GM19240 (cell line): Measurements from ENCODE around the gene RER1.

Source experiments
- DNase-seq: peaks from one replicate; pipeline ENCODE4 v3.0.0; 2011; ENCODE audit warnings: low spot score; ENCODE audit not compliant: insufficient read length

RER1 gene

GRCh38 chr1:2389644-2390043 lies 2.0 kb upstream of the RER1 start:
- DNase-seq, result no peak

DNA sequence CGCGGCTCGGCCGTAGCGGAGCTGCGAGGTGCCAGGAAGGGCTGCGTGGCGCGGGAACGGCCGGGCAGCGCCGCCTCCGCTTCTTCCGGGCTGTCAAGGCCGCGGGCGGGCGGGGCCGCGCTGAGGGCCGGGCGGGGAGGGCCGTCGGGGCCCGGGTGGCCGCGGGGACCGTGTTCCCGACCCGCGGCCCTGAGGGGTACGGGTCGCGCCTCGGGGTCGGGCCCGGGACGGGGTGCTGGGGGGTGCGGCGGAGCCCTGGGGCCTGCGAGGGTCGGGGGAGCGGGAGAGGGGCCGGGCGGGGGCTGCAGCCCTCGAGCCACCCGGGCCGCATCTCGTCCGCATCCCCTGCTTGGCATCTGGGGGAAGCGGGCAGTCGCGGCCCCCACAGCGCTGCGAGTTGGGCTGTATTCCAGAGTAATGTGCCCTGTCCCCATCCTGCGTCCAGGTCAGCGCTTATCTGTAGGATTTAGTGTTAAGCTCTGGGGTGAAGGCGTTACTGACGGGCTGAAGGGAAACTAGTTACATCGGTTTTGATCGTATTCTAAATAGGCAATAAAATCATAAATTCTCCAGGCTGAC lies 379 bp downstream of the RER1 start:
- peak; percentile 13 for DNase-seq

GRCh38 chr1:2392686-2393085 lies 1.0 kb downstream of the RER1 start:
- no peak for DNase-seq

- DNase-seq, result no peak
These were observed 1.8 kb downstream of the RER1 start for GRCh38 chr1:2393471-2393877.

DNA sequence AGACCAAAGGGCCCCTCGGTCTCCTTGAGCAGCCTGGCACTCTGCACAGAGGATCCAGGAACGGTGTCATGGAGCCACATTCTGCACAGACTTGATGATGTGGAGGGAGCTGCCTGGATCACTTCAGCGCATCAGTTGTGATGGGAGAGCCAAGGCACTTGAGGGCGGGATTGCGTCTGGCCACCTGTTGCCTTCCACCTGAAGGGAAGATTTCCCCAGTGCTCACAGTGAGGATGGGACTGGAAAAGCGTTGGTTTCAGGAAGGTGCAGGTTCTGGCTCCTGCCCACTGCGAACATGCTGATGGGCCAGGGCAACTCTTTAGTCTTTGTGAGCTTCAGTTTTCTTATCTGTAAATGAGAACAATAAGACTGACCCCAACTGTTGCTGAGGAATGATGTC lies 2.6 kb downstream of the RER1 start:
- no peak for DNase-seq

DNA sequence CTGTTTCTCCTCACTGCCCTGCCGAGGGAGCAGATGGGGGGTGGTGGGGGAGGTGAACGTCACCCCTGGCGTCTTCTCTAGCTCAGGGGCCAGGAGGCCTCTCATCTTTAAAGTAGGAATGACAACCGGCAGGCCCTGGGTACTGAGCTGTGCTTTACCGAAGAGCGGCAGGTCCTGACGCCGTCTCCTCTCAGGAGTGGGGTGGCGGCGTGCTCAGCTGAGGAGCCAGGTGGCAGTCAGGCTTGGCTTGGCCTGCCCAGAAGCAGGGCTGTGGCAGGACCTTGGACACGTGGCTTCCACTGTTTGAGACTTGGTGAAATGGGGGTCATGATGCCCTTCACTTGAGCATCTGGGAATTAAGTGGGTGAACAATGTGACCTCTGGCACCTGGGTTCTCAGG lies 3.1 kb downstream of the RER1 start:
- no peak for DNase-seq

DNA sequence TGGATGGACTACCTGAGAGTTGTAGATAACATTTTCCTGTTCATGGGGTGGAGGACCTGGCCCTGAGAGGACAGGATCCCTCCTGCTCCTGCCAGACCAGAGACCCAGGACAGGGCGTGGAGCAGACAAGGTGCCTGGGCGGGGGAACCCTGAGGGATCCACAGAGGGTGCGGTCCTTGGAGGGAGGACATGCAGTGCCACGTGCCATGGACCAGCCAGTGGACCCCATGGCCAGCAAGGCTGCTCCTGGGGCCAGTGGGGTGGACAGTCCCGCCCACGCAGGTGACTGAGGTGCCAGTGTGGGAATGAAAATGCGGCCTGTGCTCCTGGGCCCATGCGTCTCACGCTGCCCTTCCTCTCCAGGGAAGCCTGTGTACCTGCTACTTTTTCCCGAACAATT lies 3.6 kb downstream of the RER1 start:
- no peak for DNase-seq

DNA sequence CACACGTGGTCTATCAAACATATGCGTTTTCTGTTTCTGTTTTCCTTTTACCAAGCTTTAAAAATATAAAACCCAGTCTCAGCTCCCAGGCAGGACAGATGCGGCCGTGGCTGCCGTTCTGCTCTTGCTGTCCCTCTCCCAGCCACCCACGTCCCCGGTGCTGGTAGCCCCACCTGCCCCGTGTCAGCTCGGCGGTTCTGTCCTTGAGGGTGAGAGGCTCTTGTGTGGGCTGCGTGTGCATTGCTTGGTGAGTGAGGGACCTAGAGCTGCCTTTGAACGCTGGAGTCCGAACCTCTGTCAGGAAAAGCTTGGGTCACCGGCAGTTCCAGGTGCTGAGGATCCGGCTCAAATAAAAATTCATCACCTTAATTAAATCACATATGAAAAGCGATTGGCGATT lies 4.4 kb downstream of the RER1 start:
- DNase-seq, result no peak

DNA sequence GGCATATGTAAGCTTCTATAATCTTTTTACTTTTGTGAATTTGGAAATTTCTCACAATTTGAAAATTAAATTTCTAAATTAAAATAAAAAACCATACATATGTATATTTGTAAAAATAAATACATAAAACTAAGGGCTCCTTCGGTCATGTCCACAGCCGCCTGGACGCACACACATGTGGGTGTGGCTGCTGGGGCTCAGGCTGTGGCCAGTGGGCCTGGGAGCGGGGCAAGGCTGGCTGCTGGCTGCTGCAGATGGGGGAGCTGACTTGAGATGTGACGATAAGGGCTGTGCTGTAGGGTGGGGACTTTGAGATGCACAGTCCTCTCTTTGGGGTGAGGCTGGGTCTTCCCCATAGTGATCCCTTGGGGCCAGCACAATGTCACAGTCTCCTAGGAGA lies 4.8 kb downstream of the RER1 start:
- DNase-seq, result no peak

DNA sequence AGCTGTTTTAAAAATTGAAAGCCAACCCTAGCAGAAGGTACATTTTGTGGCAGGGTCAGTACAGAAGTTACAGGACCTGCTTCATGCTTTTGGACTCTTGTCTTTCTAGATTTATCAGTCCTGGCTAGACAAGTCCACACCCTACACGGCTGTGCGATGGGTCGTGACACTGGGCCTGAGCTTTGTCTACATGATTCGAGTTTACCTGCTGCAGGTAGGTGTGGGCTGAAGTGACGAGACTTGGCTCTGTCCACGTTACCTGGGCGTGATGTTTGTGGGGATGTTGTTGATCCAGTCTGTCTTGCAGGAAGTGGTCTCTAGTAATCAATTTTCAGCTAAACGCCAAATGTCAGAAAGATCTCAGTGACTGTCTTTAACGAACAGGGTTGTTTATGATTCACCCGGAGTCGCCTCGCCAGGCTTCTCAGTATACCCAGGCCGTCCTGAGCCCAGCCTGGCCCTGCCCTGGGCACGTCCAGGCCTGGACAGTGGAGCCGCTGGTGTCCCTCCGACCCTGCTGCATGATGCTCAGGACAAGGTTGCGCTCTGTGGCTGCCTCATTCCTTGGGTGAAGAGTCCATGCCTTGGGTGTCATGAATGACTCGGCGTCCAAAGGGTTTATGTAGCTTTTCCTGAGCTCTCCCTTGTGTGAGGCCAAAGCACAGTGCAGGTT lies 5.5 kb downstream of the RER1 start:
- DNase-seq, result no peak

DNA sequence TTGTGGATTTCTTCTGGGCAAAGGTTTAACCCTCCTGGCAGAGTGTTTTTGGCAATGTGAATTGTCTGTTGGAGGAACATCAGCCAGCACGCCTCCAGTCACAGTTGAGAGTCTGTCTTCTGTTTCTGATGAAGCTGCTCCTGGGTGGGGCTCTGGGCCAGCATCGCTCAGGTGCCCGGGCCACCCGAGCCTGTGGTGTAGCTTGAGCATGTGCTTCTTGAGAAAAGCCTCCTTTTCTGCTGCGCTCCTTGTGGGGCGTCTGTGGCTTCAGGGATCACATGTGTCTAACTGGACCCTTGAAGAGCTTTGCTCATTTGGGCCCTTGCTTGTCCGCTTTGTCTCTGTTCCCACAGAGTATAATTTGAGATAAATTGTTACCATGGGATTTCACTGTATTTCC lies 7.2 kb downstream of the RER1 start:
- no peak for DNase-seq

GRCh38 chr1:2399890-2400575 lies 8.4 kb downstream of the RER1 start:
- DNase-seq, result no peak

- no peak for DNase-seq
These were observed 8.9 kb downstream of the RER1 start for GRCh38 chr1:2400576-2400909.

DNA sequence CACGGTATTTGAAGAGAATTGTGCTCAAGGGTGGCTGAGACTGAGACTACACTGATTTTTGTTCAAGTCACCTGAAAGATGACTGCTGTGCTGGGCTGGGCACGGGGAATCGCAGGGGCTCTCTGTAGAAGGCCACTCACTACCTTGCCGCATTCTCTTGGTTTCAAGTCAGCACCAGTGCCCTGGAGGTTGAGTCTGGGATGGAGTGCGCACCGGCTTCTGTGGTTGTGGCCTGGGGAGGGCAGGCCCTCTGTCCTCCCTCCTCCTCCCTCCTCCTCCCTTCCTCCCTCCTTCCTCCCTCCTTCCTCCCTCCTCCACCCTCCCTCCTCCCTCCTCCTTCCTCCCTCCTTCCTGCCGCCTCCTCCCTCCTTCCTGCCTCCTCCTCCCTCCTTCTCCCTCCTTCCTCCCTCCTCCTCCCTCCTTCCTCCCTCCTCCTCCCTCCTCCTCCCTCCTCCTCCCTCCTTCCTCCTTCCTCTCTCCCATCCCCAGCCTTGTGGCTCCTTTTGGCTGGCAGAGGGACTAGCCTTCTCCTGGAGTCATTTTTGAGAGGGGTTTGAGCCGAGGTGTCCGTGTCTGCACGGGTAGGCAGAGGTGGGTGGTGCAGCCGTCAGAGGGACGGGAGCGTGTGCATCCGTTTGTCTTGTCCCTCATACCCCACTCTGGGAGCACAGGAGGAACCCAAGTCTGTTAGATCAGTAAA lies 9.5 kb downstream of the RER1 start:
- DNase-seq, result no peak

GRCh38 chr1:2402420-2402819 lies 10.8 kb downstream of the RER1 start:
- DNase-seq, result no peak

DNA sequence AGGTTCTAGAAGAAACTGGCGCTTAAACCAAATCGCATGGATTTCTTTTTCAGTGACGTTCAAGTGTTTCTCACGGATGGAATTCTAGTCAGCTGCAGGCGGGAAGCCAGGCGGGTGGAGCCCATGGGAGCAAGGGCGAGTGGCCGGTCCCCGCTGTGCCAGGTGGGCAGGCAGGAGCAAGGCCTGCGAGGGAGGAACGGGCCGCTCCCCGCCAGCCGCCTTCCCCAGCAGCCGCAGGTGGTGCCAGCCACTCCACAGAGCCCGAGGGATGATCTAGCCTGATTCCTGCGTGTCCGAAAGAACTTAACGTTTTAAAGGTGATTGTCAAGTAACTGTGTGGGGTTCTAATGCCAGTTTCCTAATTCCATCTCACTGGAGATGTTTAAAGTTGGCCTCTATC lies 11.6 kb downstream of the RER1 start:
- DNase-seq, result no peak

GRCh38 chr1:2404142-2404889 lies 12.7 kb downstream of the RER1 start:
- DNase-seq, result no peak

DNA sequence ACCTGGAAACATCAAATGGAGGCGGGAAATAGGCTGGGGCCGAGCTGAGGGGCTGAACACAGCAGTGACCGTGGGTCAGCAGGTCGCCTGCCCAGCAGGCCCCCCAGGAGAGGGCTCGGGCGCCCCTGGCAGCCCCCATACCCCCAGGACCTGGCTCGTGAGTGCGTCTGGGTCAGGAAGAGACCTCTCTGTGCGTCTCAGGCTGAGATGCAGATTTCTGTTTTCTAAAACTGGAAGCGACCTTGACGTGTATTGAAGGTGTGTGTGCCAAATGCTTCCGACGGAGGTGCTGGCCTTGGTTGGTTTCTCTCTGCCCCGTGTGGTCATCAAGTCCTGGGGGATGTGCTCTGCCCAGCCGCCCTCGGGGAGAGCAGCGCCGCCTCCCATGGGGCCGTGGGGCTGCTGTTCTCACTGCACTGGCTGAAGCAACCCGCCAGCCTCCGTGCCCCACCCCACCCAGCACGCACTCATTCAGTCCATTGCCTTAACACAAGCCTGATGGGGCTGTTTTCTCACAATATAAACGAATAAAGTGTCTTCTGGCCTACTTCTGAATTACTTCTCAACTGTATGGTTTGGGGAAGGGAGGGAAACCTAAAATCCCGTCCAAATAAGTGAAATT lies 13.4 kb downstream of the RER1 start:
- no peak for DNase-seq

- no peak for DNase-seq
These were observed 14.1 kb downstream of the RER1 start for GRCh38 chr1:2405588-2406295.

GRCh38 chr1:2406451-2407041 lies 14.9 kb downstream of the RER1 start:
- no peak for DNase-seq
